Chondrocyte (in vitro differentiated cells): ENCODE measurements around the gene SMAGP. TPM values are rescaled to one million over a fixed set of nuclear protein-coding genes. Genes with fewer than 3 reads are reported as not detected.
A peak's percentile ranks its signal among the peaks of the same experiment; 100 is the strongest.

Experiments
- DNase-seq: peaks from one replicate; pipeline ENCODE4 v3.0.0; 2021; ENCODE audit warnings: mixed read lengths, low spot score
- H3K27ac Mint-ChIP-seq: one replicate; pipeline ENCODE4 v1.8.0; 2021; ENCODE audit warnings: mild to moderate bottlenecking, moderate library complexity, mixed read lengths; ENCODE audit not compliant: unreplicated experiment
- H3K27me3 Mint-ChIP-seq: 2 replicates; pipeline ENCODE4 v1.8.0; 2021; ENCODE audit warnings: low read depth, mixed read lengths
- H3K36me3 Mint-ChIP-seq: 2 replicates; pipeline ENCODE4 v1.8.0; 2021; ENCODE audit warnings: low read depth, mixed read lengths
- H3K4me1 Mint-ChIP-seq: 2 replicates; pipeline ENCODE4 v1.8.0; 2021; ENCODE audit warnings: low read depth, mild to moderate bottlenecking, mixed read lengths
- H3K4me3 Mint-ChIP-seq: one replicate; pipeline ENCODE4 v1.8.0; 2021; ENCODE audit warnings: mild to moderate bottlenecking, moderate library complexity, mixed read lengths; ENCODE audit not compliant: unreplicated experiment
- H3K9me3 Mint-ChIP-seq: 2 replicates; pipeline ENCODE4 v1.8.0; 2021; ENCODE audit warnings: low read depth, mixed read lengths
- CTCF ChIP-seq: fragments of 200-600 bp; sonication (generic); IDR thresholded peaks from 2 replicates; pipeline ENCODE4 v1.5.0; 2021; ENCODE audit warnings: antibody characterized with exemption, mild to moderate bottlenecking, moderate library complexity
- total RNA-seq: library from RNA; stranded (reverse); gene quantifications from 3 replicates; pipeline ENCODE4 v1.2.1, GENCODE V29; 2021

SMAGP gene
- total RNA-seq, 1 donor from 2014 or later: 8.0 TPM

- no peak for TF ChIP-seq CTCF
- no peak for DNase-seq
- H3K4me3 Mint-ChIP-seq: no peak overlapping the region
- H3K9me3 Mint-ChIP-seq: no peaks in the 10 kb centered on the region
- peaks cover 32% of the 10 kb centered on the region for H3K4me1 Mint-ChIP-seq
- no peak overlapping the region for H3K27ac Mint-ChIP-seq
- H3K36me3 Mint-ChIP-seq: peaks cover 15% of the 10 kb centered on the region
- H3K27me3 Mint-ChIP-seq: no peaks in the 10 kb centered on the region
These were observed 27.3 kb downstream of the SMAGP start for GRCh38 chr12:51242876-51243275.

GRCh38 chr12:51242120-51242519 lies 28.1 kb downstream of the SMAGP start:
- Mint-ChIP-seq H3K4me3 (no peak overlapping the region), H3K27ac (no peak overlapping the region), H3K36me3 (peaks cover 15% of the 10 kb centered on the region), H3K27me3 (no peaks in the 10 kb centered on the region), H3K4me1 (peaks cover 34% of the 10 kb centered on the region), H3K9me3 (no peaks in the 10 kb centered on the region)
- no peak for TF ChIP-seq CTCF
- no peak for DNase-seq

GRCh38 chr12:51240971-51241370 lies 29.2 kb downstream of the SMAGP start:
- DNase-seq: no peak
- peaks cover 15% of the 10 kb centered on the region for H3K36me3 Mint-ChIP-seq
- peak overlapping the region; percentile 71 for H3K27ac Mint-ChIP-seq
- no peaks in the 10 kb centered on the region for H3K9me3 Mint-ChIP-seq
- TF ChIP-seq CTCF: no peak
- H3K4me1 Mint-ChIP-seq: peaks cover 29% of the 10 kb centered on the region
- H3K4me3 Mint-ChIP-seq: no peak overlapping the region
- H3K27me3 Mint-ChIP-seq: no peaks in the 10 kb centered on the region

- peak; percentile 41 for TF ChIP-seq CTCF
- Mint-ChIP-seq H3K4me1 (peaks cover 24% of the 10 kb centered on the region), H3K27ac (peak within 1 kb of the TSS; percentile 100), H3K27me3 (no peaks in the 10 kb centered on the region), H3K9me3 (no peaks in the 10 kb centered on the region), H3K4me3 (peak within 1 kb of the TSS; percentile 94), H3K36me3 (peaks cover 12% of the 10 kb centered on the region)
- DNase-seq: peak; percentile 97
These were observed 31.5 kb downstream of the SMAGP start, which contains the start of gene DAZAP2 for GRCh38 chr12:51238510-51239334. Gene DAZAP2 (plus strand): TSS chr12:51238826. CDS start chr12:51238908, 82 bp downstream.

- Mint-ChIP-seq H3K36me3 (peaks cover 10% of the 10 kb centered on the region), H3K4me1 (peaks cover 24% of the 10 kb centered on the region), H3K27ac (peak overlapping the region; percentile 100), H3K4me3 (peak overlapping the region; percentile 94), H3K9me3 (no peaks in the 10 kb centered on the region), H3K27me3 (no peaks in the 10 kb centered on the region)
- DNase-seq: no peak
- no peak for TF ChIP-seq CTCF
These were observed 32.1 kb downstream of the SMAGP start for GRCh38 chr12:51238037-51238509.
